ENCODE data around the gene PTBP3.

GRCh38 chr9:112212926-112213325, 120.5 kb downstream of the PTBP3 start:
- TF ChIP-seq MAZ (IDR thresholded peaks at IDR 0.05; ENCODE audit: borderline replicate concordance, low read depth, low read length) (no peak), CTCF (conservative IDR thresholded peaks at IDR 0.05; ENCODE audit: low read depth, low read length) (no peak), RCOR1 (IDR thresholded peaks at IDR 0.05; ENCODE audit: insufficient replicate concordance, low read length) (no peak), POLR2A (IDR thresholded peaks at IDR 0.05; ENCODE audit: low read depth, low read length) (no peak), MAFK (IDR thresholded peaks at IDR 0.05; ENCODE audit: low read depth, low read length) (peak; percentile 88), FOS (IDR thresholded peaks at IDR 0.05; ENCODE audit: low read depth, low read length) (no peak), RFX5 (IDR thresholded peaks at IDR 0.05; ENCODE audit: low read depth, low read length) (no peak)

Data from IMR-90 (cell line).